Immature natural killer cell (primary cell): ENCODE data around the gene CELF4. TPM values are rescaled to one million over a fixed set of nuclear protein-coding genes. Genes with fewer than 3 reads are reported as not detected.

Experiments used
- DNase-seq, 3 donors: peaks; one replicate each; pipeline ENCODE4 v3.0.0; 2022; ENCODE audit warnings: mixed read lengths in 1 of 3
- H3K27ac Mint-ChIP-seq, 6 donors: one replicate each; pipeline ENCODE4 v1.8.0; 2020; ENCODE audit warnings: mixed read lengths in 6 of 6, mild to moderate bottlenecking in 5 of 6, inconsistent platforms in 4 of 6, moderate library complexity in 3 of 6
- H3K27me3 Mint-ChIP-seq, 3 donors: one replicate each; pipeline ENCODE4 v1.8.0; 2020 to 2021; ENCODE audit warnings: low read depth in 3 of 3, mild to moderate bottlenecking in 3 of 3, mixed read lengths in 3 of 3, moderate library complexity in 3 of 3, inconsistent platforms in 1 of 3
- H3K36me3 Mint-ChIP-seq, 3 donors: one replicate each; pipeline ENCODE4 v1.8.0; 2020; ENCODE audit warnings: mixed read lengths in 3 of 3, inconsistent platforms in 2 of 3, mild to moderate bottlenecking in 2 of 3
- H3K4me1 Mint-ChIP-seq, 2 donors: one replicate each; pipeline ENCODE4 v1.8.0; 2020; ENCODE audit warnings: inconsistent platforms in 2 of 2, mild to moderate bottlenecking in 2 of 2, mixed read lengths in 2 of 2, moderate library complexity in 1 of 2
- H3K4me3 Mint-ChIP-seq, 5 donors: one replicate each; pipeline ENCODE4 v1.8.0; 2020; ENCODE audit warnings: mild to moderate bottlenecking in 5 of 5, mixed read lengths in 5 of 5, inconsistent platforms in 3 of 5, moderate library complexity in 3 of 5
- H3K9me3 Mint-ChIP-seq, 6 donors: one replicate each; pipeline ENCODE4 v1.8.0; 2020; ENCODE audit warnings: mild to moderate bottlenecking in 6 of 6, mixed read lengths in 6 of 6, inconsistent platforms in 4 of 6, moderate library complexity in 3 of 6
- polyA plus RNA-seq, 3 donors: library from polyadenylated mRNA; unstranded; fragments of 300-500 nt; fragmentation: Illumina TruSeq; gene quantifications; one replicate each; pipeline ENCODE4 v1.2.3, GENCODE V29; 2021

CELF4 gene
- polyA plus RNA-seq, 3 donors from 2014 or later = 0.07 to 0.13 TPM; not detected in 1

DNA sequence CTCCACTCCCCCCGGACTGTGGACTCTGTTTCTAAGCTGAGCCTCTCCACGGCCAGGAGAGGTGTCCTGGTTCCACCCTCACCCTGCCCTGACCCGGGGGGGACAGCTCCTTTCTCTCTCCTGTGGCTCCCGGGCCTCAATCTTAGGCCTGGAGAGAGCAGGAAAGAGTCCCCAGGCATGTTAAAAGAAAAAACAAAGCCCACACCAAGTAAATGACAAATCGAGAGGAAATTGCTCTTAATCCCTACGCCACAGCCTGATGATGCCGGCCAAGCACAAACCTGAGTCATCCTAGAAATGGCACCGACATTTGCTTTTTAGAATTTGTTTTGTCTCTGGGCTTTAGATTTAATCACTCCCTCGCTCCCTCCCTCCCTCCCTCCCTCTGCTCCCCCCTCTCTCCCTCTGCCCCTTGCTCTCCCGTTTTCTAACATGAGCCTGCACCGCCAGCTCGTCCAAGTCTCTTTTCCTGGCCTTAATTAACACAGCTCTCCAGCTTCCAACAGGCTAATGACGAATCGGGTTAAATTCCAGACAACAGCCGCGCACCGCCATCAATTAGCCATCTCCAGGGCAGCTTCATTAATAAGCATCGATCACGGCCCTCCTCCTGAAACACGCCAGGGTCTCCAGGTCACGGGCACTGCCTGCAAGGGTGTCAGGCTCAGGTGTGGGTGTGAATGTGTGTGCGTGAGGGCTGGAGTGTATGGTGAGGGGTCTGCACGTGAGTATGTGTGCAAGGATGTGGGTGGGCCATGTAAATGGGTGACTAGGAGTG is 230.8 kb downstream of the CELF4 start:
- Mint-ChIP-seq H3K36me3 (no peaks in the 10 kb centered on the region), H3K27ac (no peak overlapping the region), H3K4me3 (no peak overlapping the region)

GRCh38 chr18:37332628-37333420 is 232.8 kb downstream of the CELF4 start:
- no peaks in the 10 kb centered on the region for H3K9me3 Mint-ChIP-seq
- no peak for DNase-seq
- H3K36me3 Mint-ChIP-seq = no peaks in the 10 kb centered on the region
- H3K4me1 Mint-ChIP-seq = no peaks in the 10 kb centered on the region
- peaks cover 0 to 3% (median 0%) of the 10 kb centered on the region in 3 donors for H3K27me3 Mint-ChIP-seq
- no peak overlapping the region for H3K27ac Mint-ChIP-seq
- H3K4me3 Mint-ChIP-seq = no peak overlapping the region

More for the DNA sequence above, 230.8 kb downstream of the CELF4 start:
- DNase-seq = no peak
- no peaks in the 10 kb centered on the region for H3K4me1 Mint-ChIP-seq
- peaks cover 0 to 3% (median 0%) of the 10 kb centered on the region in 3 donors for H3K27me3 Mint-ChIP-seq
- no peaks in the 10 kb centered on the region for H3K9me3 Mint-ChIP-seq

GRCh38 chr18:37332219-37332618 is 233.4 kb downstream of the CELF4 start:
- Mint-ChIP-seq H3K27ac (no peak overlapping the region), H3K9me3 (no peaks in the 10 kb centered on the region), H3K27me3 (peaks cover 0 to 4% (median 0%) of the 10 kb centered on the region in 3 donors), H3K4me3 (no peak overlapping the region), H3K4me1 (no peaks in the 10 kb centered on the region), H3K36me3 (no peaks in the 10 kb centered on the region)
- no peak for DNase-seq

DNA sequence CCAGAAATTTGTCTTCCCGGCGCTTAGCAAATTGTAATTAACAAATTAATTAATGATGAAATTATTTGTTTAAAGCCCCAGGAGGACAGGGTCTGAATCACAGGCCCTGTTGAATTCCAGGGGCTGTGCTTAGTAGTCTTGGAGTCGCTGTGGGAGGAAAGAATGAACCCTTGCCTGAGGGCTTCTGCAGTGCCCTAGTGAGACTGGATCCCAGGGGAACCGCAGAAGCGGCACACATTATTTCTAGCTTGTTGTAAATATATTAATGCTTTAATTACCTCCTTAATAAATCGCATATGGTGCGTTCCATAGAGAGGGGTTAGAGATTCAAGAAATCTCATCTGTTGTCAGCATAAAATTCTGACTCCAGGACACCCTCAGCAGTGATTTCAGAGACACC is 235.4 kb downstream of the CELF4 start:
- Mint-ChIP-seq H3K36me3 (no peaks in the 10 kb centered on the region), H3K27ac (no peak overlapping the region), H3K4me1 (no peaks in the 10 kb centered on the region), H3K4me3 (no peak overlapping the region), H3K9me3 (no peaks in the 10 kb centered on the region), H3K27me3 (peaks cover 0 to 4% (median 0%) of the 10 kb centered on the region in 3 donors)
- no peak for DNase-seq

GRCh38 chr18:37328946-37329719 is 236.5 kb downstream of the CELF4 start:
- H3K9me3 Mint-ChIP-seq = no peaks in the 10 kb centered on the region
- peaks cover 3 to 4% (median 3%) of the 10 kb centered on the region in 3 donors for H3K27me3 Mint-ChIP-seq
- H3K4me3 Mint-ChIP-seq = no peak overlapping the region
- DNase-seq = no peak
- no peaks in the 10 kb centered on the region for H3K4me1 Mint-ChIP-seq
- no peak overlapping the region for H3K27ac Mint-ChIP-seq
- no peaks in the 10 kb centered on the region for H3K36me3 Mint-ChIP-seq

DNA sequence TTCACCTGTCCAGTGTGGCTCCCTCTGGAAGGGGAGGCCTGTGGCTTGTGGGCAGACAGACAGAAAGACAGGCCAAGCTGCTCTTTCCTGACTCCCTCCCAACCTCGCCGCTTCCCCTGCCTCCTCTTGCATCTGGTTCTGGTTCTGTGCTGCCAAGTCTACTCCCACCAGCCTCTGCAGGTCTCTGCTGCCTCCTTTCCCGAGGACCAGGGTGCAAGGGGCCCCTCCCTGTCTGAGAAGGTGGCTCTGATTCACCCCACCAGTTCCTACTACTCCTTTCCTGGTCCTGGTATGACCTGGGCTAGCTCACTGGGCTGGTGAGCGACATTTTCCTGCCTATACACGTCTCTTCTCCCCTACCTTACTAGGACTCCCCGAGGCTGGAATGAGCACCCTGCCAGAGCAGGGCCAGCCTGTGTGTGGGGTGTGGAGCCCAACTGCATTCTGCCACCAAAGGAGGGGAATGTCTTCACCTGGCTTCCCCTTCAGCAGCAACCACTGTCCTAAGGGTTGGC is 238.5 kb downstream of the CELF4 start:
- peaks cover 3 to 4% (median 3%) of the 10 kb centered on the region in 3 donors for H3K27me3 Mint-ChIP-seq
- no peaks in the 10 kb centered on the region for H3K36me3 Mint-ChIP-seq
- no peaks in the 10 kb centered on the region for H3K4me1 Mint-ChIP-seq
- no peak overlapping the region for H3K4me3 Mint-ChIP-seq
- DNase-seq = no peak
- H3K27ac Mint-ChIP-seq = no peak overlapping the region
- H3K9me3 Mint-ChIP-seq = no peaks in the 10 kb centered on the region

- Mint-ChIP-seq H3K4me1 (no peaks in the 10 kb centered on the region), H3K27ac (no peak overlapping the region), H3K36me3 (no peaks in the 10 kb centered on the region), H3K27me3 (peaks cover 0 to 3% (median 3%) of the 10 kb centered on the region in 3 donors), H3K9me3 (no peaks in the 10 kb centered on the region), H3K4me3 (no peak overlapping the region)
- no peak for DNase-seq
Measured at GRCh38 chr18:37322492-37323035, 243.0 kb downstream of the CELF4 start.

DNA sequence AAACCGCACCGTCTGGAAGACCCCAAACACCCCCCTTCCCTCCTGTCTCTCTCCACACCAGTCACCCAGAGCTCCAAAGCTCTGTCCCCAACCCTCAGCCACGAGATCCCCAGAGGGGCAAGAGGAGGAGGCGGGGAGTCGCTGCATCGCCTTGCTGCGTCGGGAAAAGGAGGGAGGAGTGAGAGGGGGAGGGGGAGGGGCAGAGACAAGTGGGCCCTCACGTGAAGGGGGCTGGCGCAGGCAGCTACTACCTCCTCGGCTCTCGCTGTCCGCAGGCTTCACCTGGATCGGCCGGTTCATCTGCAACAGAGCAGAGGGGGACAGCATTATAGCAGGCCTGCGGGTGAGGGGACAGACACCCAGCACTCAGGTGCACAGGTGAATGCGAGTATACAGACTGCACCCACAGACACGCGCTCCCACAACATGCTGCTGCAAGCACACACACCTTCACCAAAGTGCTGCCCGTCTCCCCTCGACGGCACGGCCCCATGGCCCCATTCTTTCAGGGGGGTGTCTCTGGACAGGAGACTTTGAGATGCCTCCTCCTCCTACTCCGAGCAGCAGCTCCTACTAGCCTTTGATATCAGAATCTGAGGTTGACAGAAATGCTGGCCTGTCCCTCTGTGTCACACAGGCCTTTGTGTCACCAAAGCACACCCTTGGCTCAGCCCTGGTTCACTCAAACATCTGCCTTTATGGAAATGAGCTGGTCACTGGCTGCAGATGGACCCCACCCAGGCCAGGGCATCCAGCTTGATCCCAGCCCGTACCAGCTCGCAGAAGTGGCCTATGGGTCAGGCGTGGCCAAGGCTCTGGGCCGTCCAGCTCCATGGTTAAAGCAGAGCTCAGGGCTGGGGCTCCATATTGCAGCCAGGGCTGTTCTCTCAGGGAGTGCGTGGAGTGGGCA is 243.8 kb downstream of the CELF4 start:
- Mint-ChIP-seq H3K27ac (no peak overlapping the region), H3K4me1 (no peaks in the 10 kb centered on the region), H3K4me3 (no peak overlapping the region), H3K9me3 (no peaks in the 10 kb centered on the region), H3K36me3 (no peaks in the 10 kb centered on the region), H3K27me3 (peaks cover 0 to 3% (median 3%) of the 10 kb centered on the region in 3 donors)
- no peak for DNase-seq

- H3K27ac Mint-ChIP-seq = no peak overlapping the region
- DNase-seq = no peak
- H3K36me3 Mint-ChIP-seq = no peaks in the 10 kb centered on the region
- H3K27me3 Mint-ChIP-seq = peaks cover 0 to 4% (median 3%) of the 10 kb centered on the region in 3 donors
- no peaks in the 10 kb centered on the region for H3K4me1 Mint-ChIP-seq
- H3K9me3 Mint-ChIP-seq = no peaks in the 10 kb centered on the region
- H3K4me3 Mint-ChIP-seq = no peak overlapping the region
Measured at GRCh38 chr18:37320317-37320716, 245.3 kb downstream of the CELF4 start.

DNA sequence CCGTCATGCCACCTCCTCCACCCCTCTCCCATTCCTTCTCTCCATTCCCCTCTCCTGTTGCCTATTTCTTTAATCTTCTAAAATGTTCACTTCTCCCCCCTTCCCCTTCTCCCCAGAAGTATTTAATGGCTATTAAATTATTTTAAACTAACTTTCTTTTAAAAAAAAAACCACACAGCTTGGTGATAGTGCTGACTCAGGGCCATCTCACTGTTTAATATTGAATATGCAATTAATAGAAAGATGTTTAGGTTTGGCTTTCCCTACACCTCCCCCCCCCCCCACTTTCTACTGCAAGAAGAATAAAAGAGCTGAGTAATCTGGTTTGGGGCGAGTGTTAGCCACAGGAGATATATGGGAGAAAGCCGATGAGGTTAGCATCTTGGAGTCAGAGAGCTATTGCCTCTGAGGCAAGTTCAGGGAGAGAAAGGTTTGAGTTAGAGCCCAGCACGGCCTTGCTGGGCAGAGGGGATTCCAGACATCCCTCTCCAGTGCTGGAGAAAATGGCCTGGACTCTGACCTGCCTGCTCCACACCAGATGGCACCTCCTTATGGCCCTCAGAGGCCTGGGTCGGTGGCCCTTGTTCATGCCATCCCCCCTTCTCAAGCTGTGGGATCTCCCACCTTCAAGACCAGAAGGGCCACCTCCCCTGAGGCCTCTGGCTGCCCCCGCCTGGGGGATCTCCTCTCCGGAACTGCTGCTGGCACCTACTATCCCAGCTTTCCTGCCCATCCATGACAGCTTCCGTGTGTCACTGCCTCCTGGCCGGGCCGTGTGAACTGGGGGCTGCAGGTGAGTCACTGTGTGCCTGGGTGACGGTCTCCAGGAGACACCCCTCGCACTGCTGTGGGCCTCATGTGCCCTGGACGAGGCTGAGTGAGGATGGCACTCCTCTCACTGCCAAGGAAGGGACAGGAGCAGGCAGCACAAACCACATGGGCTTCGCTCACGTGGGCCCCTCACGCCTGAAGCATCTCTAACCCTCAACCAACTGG is 246.9 kb downstream of the CELF4 start:
- Mint-ChIP-seq H3K4me3 (no peak overlapping the region), H3K9me3 (no peaks in the 10 kb centered on the region), H3K27ac (no peak overlapping the region), H3K4me1 (no peaks in the 10 kb centered on the region), H3K36me3 (no peaks in the 10 kb centered on the region), H3K27me3 (peaks cover 0 to 1% (median 0%) of the 10 kb centered on the region in 3 donors)
- no peak for DNase-seq

- H3K27ac Mint-ChIP-seq = no peak overlapping the region
- no peak for DNase-seq
- no peaks in the 10 kb centered on the region for H3K4me1 Mint-ChIP-seq
- no peak overlapping the region for H3K4me3 Mint-ChIP-seq
- no peaks in the 10 kb centered on the region for H3K36me3 Mint-ChIP-seq
- H3K27me3 Mint-ChIP-seq = peaks cover 0 to 1% (median 0%) of the 10 kb centered on the region in 3 donors
- H3K9me3 Mint-ChIP-seq = no peaks in the 10 kb centered on the region
Measured at GRCh38 chr18:37317486-37317885, 248.1 kb downstream of the CELF4 start.

DNA sequence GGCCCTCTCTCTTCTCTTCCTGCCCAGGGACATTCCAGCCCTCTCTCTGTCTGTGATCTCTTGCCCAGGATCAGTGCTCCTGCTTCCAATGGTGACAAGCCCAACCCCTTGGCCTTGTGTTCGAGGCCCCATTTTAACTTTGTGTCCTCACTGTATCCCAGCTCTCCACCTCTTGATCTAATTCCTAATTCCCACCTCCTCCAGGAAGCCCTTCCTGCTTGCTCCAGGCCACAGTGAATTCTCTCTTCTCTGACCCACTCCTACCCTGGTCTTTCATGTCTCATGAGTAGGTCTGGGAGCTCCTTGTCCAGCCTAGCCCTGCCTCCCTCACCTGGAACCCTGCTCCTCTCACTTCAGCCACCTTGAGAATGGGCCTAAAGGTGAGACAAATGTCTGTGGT is 249.1 kb downstream of the CELF4 start:
- Mint-ChIP-seq H3K27ac (no peak overlapping the region), H3K36me3 (no peaks in the 10 kb centered on the region), H3K9me3 (no peaks in the 10 kb centered on the region), H3K4me3 (no peak overlapping the region), H3K27me3 (peaks cover 0 to 1% (median 0%) of the 10 kb centered on the region in 3 donors), H3K4me1 (no peaks in the 10 kb centered on the region)
- no peak for DNase-seq
